GM18858 (cell line): ENCODE results near the gene CDK5RAP2.
"Not testable (repeated sequence)": the region's sequence is repeated elsewhere in the genome, so short reads cannot be mapped to it uniquely, and the experiment has no call there.

Source experiments
- ATAC-seq: cut with Tn5 transposase; IDR thresholded peaks from one replicate; pipeline ENCODE4 v1.9.1; 2021; ENCODE audit not compliant: unreplicated experiment

Gene CDK5RAP2

DNA sequence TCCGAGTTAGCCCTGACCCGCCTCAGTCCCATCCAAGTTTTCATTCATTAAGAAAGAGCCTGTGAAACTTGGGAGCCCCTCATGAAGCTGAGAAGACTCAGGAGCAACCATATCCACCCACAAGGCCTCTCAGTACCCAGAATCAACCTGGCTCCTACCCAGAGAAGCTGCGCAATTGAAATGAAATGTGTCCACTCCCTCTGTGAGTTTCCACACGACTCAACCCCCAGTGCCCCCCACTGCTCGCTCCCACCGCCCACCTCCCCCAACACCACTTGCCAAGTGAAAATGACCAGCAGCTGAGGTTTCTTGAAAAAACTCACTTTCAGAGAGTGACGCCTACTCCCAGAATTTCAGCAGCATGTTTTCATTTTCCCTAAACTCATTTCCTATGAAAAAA, 104.6 kb downstream of the CDK5RAP2 start:
- no peak for ATAC-seq

DNA sequence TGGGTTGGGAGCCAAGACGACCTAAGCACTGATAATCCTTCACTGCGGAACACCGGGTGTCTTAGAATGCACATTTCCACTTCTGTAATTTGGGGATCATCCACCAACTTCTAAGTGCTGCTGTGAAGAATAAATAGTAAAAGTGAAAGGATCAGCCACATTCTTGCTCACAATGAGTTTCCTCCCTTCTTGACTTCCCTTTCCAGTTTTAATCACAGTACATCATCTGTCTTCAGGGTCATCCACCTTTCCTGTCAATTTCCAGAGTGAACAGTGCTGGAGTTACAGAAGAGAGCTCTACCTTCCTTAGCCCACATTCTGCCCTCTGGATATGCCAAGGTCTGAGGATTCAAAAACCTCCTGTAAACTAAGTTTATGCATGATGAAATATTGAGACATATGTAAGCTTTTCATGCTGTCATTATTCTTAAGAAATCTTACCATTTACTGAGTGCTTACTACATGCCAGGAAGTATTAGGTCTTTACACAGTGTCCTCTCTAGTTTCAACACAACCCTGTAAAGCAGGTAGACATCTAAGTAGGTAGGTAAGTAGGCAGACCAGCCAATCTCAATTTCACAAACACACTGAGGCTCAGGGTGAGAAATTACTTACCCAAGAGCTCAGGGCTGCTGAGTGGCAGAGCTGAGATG, 105.2 kb downstream of the CDK5RAP2 start:
- ATAC-seq: no peak

DNA sequence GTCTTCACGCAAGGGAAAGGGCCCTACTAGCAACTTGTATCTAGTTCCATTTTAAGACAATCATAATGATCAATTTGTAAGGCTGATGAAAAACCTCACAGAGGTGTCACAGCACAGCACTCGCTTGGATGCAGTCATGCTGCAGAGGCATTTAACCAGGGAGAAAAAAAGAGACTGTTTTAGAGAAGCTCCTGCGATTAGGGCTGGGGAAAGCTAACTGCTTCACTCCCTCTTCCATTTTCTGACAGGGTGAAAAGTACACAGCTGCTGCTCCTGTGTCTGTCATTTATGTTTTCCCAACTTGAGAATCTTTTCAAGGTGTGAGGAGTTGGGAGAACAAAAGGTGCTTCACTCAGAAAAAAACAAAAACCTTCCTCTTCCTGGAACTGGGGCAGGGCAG, 106.4 kb downstream of the CDK5RAP2 start:
- ATAC-seq: no peak

DNA sequence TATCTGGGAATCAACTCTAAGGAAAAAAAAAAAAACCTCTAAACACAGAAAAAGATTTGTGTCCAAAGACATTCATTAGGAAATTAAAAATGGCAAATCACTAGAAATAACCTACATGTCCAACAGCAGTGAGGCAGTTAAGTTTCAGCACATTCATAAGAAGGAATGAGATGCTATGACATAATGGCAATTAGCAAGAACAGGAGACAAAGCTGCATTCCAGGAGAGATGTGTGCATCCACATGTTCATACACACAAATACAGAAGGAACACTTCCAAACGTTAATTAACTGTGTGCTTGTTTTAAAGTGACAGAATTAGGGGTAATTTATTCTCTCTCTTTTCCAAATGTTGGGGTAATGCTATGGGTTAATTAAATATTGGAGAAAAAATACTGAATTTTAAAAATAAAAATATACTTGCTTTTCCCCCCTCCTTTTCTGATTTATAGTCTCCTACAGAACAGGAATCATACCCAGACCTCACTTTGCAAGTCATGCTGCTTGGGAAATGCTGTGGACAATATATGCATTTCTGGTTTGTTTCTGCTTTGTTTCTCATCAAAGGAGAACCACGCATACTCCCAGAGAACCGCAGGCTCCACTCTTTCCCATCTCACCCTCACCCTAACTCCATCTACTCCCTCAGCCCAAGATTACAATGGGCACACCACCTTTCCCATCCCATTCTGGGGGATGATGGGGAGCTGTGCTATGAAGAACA, 114.1 kb downstream of the CDK5RAP2 start:
- no peak for ATAC-seq

DNA sequence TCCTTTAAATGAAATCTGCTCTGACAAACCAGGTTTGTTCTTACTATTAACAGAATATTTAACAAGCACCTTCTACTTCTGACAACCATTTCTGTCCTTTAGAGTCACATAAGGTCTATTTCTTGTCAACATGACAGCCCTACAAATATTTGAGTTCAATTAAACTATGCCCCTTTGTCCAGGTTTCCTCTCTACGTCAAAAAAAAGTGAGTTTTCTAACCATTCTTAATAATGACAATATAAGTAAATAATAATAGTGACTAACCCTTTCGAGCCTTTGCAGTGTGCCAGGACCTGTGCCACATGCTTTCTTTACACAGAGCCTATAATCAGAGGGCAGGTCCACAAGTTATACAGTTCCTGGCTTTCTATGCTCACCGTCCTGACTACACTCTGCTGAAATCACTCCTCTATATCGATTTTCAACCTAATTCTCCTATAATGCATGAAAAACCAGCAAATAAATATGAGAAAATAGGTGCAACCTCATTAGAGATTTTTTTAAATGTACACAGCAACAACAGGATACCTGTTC, 115.0 kb downstream of the CDK5RAP2 start:
- no peak for ATAC-seq

DNA sequence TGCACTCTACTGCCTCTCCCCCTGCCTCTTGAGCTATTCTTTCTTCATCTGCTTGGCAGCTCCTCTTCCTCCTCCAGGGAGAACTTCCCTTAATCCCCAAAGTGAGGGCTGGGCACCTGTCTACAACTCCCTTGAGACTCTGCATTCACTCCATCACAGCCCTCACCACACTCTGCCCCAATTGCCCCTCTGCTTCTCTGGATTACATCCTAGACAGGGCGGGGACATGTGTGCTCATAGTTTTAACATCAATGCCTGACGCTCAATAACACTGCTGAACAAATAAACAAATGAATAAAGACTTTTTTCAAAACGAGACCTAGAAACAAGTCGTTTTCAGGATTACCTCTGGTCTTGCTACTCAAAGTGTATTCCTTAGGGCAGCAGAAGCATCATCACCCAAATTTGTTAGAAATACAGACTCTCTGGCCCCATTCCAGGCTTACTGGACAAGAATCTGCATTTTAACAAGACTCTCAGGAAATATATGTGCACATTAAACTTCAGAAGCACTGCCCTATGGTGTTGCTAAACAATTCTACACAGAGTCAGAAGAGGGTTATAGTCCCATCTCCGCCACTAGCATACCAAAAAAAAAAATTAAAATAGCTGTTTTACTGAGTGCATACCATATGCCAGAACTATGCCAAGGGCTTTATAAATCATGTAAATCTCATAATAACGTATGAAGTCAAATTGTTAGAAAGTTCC, 115.6 kb downstream of the CDK5RAP2 start:
- no peak for ATAC-seq

DNA sequence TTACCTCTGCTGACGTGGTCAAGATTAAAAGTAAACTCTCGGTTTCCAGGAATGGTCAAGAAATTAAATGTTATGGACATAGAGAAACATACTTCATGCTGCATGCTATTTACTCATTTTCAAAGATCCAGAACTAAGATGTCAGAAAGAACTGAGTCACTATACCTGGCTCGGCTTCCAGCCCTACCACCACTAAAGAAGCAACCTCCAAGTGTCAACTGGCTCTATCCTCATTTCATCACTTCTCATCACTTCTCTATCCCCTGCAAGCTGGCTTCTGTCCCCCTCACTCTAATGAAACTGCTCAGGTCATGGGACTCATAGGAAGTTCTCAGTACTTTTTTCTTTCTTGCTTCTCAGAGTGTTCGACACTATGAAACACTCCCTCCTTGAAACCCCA, 116.2 kb downstream of the CDK5RAP2 start:
- ATAC-seq: no peak

DNA sequence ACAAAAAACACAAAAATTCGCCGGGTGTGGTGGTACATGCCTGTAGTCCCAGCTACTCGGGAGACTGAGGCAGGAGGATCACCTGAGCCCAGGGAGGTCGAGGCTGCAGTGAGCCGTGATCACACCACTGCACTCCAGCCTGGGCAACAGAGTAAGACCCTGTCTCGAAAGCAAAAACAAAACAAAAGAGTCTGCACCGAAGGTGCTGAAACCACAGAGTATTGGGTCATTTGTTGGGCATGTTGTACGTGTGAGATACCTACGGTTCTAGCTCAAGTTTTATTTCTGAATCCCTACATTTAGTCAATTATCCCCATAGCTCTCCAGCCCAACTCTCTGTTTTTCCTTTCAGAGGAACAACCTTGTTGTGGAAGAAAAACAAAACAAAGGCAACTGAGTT, 118.3 kb downstream of the CDK5RAP2 start:
- ATAC-seq: not testable (repeated sequence)

DNA sequence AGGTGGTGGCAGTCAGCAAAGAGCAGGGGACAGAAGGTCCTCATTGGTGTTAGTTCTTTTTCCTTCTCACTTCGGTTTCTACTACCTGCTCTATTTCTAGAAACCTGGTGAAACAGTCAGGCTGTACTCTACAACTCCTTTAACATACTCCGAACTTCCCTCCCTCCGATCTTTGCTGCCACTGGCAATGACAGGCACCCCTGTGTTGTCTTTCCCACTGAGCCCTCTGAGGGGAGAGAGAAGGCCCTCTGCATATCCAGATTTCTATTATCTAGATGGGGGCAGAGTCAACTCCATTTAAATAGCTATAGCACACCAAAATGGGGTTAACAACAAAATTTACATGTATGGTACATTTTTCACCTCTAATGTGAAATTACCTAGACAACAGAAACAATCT, 123.7 kb downstream of the CDK5RAP2 start:
- no peak for ATAC-seq

DNA sequence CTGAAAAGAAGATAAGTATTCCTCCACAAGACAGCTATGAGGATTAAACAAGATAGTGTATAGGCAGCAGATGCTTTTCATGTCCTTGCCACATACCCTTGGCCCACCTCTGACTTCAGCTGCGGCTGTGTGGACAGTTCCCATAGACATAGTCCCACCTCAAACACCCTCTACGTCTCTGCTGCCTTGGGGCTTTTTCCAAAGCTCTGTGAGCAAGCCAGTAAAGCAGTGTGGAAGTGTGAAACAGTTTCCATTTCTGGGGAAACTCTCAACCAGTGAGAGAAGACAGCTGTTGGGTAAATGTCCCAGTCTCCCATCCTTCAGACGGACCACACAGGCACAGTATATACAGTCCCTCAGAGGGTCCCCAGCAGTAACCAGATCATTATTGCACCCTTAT, 125.5 kb downstream of the CDK5RAP2 start:
- no peak for ATAC-seq

DNA sequence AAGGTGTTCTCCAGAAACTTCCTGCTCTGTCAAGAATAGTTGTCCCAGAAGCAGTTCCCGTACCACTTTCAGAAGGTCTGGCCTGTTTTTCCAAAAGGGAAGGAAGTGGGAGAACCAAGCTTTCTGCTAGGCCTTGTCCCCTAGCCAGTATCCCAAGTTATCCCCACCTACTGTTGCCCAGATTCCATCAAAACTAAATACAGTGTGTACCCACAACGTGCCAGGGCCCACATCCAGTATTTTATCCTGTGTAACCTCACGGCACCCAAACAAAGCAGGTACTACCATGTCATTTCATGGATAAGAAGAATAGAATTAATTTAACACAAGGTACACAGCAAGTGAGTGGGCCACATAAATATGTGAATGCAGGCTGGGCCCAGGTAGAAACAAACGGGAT, 126.2 kb downstream of the CDK5RAP2 start:
- no peak for ATAC-seq

DNA sequence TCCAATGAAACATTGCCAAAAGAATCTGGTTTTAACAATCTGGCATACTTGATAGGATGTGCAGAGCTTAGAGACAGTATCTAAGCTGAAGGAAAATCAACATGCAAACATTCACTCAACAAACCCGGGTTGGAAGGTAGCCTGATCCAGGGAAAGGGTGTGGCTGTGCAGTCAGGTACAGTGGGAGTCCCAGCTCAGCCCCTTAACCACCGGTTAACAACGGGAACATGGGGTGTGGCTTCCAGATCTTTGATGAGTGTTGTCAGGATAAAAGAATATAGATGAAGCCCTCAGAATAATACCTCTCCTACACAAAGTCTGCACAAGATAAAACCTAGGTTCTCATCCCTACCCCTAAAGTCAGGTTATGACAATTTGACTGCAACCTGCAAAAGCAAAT, 127.3 kb downstream of the CDK5RAP2 start:
- ATAC-seq: no peak

DNA sequence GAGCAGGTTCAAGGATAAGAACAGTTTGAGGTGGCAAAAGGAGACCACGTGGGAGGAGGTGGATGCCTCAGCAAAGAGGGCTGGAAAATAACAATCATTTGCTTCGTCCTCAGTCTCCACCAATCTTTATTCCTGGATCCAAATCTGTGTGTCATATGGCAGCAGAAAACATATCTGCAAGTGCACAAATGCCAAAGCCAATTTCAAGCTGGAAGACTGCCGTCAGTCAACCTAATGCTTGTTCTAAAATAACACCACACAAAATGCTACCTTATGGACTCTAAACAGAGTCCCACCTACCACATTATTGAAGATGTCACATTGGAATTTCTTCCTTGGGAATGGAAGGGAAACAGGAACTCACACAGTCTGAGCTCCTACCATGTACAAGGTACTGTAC, 129.1 kb downstream of the CDK5RAP2 start:
- ATAC-seq: no peak

DNA sequence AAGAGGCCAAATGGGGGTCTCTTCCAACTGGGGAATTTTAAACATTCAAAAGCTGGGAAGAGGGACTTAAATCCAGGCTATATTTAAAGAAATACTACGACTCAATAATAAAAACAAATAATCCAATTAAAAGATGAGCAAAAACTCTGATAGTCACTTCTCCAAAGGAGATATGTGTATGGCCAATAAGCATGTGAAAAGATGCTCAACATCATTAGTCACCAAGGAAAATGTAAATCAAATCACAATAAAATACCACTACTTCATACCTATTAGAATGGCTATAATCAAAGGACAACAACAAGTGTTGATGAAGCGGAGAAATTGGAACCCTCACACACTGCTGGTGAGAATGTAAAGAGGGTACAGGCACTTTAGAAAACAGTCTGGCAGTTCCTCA, 130.4 kb downstream of the CDK5RAP2 start:
- no peak for ATAC-seq

DNA sequence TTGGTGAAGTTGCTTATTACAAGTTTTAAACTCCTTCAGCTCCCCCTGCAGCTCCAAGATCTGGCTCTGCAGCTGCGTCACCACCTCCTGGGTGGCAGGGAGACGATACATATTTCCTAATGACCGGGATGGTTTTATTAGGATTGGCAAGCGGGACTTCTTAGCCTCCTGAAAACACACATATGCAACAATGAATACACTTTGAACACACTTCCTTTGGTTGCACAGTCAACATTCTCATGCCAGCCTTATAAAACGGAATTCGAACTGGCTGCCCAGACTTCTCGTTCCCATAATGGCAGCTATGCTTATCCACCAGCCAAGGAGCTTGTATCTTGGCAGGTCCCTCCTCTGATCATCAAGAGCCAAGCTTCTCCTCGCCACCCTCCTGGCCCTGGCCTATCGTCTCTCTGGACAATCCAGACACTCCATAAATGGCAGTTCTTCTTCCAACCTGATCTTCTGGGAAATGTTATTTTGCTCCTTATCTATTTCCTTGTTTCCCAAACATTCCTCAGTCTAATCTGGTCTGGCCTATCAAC, 131.9 kb downstream of the CDK5RAP2 start:
- no peak for ATAC-seq

DNA sequence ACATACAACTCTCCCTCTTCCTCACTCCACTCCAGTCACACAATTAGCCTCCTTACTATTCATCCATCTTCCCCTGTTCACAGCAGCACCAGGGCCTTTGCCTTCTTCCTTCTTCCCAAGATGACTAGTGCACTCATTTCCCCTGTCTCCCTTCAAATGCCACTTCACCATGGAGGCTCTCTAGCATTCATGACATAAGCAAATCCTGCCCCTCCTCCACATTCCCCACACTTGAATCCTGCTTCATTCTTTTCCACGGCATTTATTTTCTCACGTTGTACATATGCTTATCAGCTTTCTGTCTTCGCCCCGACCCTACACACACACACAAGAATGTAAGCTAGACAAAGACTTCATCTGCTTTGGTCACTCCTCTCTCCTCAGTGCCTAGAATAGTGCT, 133.3 kb downstream of the CDK5RAP2 start:
- ATAC-seq: no peak

DNA sequence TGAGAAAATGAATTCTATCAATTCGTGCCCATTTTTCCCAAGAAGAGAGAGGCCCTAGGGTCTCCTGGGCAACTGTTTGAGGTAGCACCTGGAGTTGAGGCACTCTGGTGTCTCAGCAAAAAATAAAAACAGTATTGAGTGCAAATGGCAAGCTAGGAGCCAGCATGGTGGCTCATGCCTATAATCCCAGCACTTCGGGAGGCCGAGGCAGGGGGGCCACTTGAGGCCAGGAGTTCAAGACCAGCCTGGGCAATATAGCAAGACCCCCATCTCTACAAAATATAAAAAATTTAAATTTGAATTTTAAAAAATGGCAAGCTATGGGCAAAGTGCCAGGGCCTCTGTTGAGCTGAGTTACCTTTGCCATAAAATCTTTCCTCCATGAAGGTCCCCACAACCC, 136.0 kb downstream of the CDK5RAP2 start:
- ATAC-seq: no peak

DNA sequence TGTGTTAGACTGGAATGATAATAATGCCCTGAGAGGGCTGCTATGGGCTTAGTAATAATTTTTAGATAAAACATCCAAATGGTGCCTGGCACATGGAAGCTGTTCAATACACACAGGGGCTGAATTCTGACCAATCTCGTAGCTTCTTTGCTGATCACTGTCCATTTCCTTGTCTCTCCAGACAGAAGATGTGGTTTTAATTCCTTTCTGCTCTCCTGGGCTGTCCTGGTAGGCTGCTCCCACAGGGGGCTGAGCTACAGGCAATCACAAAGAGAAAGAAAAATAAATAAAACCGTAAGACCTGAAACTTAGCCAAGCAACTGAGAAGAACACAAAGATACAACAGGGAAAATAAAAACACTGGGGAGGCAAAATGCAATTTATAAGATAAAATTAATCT, 136.5 kb downstream of the CDK5RAP2 start:
- no peak for ATAC-seq

DNA sequence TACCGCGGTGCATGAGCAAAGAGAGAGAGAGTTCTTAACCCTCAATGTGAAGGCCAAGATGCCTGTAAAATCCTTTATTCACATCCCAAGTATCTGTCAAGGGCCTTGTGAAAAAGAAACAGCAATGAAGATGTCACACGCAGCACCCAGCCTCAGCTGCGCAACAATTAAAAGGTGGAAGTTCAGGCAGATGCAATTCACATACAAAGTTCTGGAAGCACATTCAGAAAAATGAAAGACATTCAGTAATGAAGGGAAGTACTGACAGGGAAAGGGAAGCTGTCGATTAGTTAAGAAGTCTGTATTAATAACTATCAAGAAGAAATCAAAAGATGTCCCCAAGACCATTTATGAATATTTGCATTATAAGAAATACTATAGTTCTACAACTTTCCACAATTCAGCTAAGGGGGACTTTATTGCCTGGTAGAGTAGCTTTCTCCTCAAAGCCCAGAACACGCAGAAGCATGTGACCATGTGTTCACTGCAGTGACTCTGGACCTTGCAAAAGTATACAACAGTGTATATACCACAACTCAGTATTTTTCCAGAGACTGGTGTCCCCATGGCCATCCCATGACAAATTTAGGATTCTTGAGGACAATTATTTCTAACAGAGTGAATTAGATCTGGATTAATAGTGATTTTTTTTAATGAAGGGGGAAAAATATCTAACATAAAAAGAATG, 137.5 kb downstream of the CDK5RAP2 start:
- ATAC-seq: no peak

DNA sequence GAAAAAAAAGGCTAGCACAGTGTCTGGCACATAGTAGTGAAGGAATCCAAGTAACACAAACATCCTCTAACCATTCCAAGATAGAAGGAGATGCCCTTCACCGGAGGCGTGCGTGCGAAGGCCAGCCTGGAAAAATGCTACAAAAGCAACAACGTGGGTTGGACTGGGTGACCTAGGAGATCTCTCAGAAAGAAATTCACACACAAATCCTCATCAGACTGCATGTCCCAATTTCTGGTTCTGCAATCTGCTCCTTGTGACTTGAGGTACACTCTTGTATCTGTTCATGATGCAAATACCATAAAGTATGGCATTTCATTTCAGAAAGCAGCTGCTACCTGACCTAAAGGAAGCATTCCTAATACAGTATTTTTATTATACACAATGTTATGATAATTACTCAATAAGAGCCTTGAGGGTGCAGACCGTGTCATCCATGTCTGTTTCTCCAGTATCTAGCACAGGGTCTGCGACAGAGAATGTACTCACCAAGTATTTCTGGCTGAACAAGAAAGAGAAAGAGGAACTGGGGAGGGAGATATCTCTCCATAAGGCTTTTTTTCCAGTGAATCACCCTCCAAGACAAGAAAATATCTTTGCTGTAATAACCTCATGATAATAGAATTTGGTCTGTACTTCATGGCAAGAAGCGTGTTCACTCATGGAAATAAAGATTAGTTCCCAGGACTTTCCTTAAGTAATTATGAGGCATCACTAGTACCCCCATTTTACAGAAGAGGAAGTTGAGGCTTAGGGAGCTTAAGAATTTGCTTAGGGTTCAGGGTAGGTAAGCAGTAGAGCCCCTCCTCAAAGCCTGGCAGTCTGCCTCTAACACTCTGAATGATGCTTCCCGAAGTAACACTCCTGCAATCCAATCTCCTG, 138.3 kb downstream of the CDK5RAP2 start:
- no peak for ATAC-seq
